ENCODE results near the gene GTF3C5.

DNA sequence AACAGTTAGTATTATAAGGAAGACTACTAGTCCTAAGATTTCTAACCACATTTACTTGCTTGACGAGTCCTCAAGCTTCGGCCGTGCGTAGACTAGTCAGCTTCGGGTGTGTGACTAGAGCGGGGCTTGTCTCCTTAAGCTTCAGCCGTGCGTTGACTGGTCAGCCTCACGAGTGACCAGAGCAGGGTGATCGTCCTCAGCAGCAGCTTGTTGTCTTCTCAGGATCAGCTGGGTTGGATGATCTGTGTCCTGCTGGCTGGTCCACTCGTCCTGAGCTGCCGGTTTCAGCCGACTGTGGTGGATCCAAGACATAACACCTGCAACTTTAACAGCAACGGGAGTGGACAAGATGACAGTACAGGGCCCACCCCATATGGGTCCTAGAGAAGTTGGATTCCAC is 47.7 kb downstream of the GTF3C5 start:
- TF ChIP-seq CEBPB (IDR thresholded peaks at IDR 0.05; ENCODE audit: borderline replicate concordance in 1 of 2, low read depth in 2 of 2, low read length in 2 of 2) (no peak), POLR2A (IDR thresholded peaks at IDR 0.05; ENCODE audit: low read depth, low read length) (no peak)
